Measurements from ENCODE around the gene RFTN1. TPM values are rescaled to one million over a fixed set of nuclear protein-coding genes. Genes with fewer than 3 reads are reported as not detected.

RFTN1 gene
- polyA plus RNA-seq: 43.1 TPM

- H3K4me1 Mint-ChIP-seq: peaks cover 54 to 59% (median 58%) of the 10 kb centered on the region in 3 donors
- H3K36me3 Mint-ChIP-seq: peaks cover 1% of the 10 kb centered on the region
- peak within 1 kb of the TSS; percentile 88 to 97 (median 92) for H3K4me3 Mint-ChIP-seq
- H3K27me3 Mint-ChIP-seq: peaks cover 6% of the 10 kb centered on the region
- no peaks in the 10 kb centered on the region for H3K9me3 Mint-ChIP-seq
- H3K27ac Mint-ChIP-seq: peak within 1 kb of the TSS; percentile 94 to 97 (median 96)
These were observed at the start of gene RFTN1 for GRCh38 chr3:16513141-16514020. Gene RFTN1 (minus strand): TSS chr3:16513699. CDS start chr3:16493869, 19,830 bp downstream.

- Mint-ChIP-seq H3K4me1 (no peaks in the 10 kb centered on the region), H3K4me3 (no peak overlapping the region), H3K27me3 (no peaks in the 10 kb centered on the region), H3K36me3 (no peaks in the 10 kb centered on the region), H3K27ac (no peak overlapping the region), H3K9me3 (peaks cover 0 to 6% (median 2%) of the 10 kb centered on the region in 3 donors)
These were observed 46.3 kb upstream of the RFTN1 start for GRCh38 chr3:16559653-16560365.

GRCh38 chr3:16554126-16554525 lies 40.6 kb upstream of the RFTN1 start:
- Mint-ChIP-seq H3K4me1 (no peaks in the 10 kb centered on the region), H3K36me3 (no peaks in the 10 kb centered on the region), H3K27ac (no peak overlapping the region), H3K27me3 (peaks cover 6% of the 10 kb centered on the region), H3K9me3 (peaks cover 0 to 2% (median 0%) of the 10 kb centered on the region in 3 donors), H3K4me3 (no peak overlapping the region)

GRCh38 chr3:16552757-16553156 lies 39.3 kb upstream of the RFTN1 start:
- peaks cover 6% of the 10 kb centered on the region for H3K27me3 Mint-ChIP-seq
- no peak overlapping the region for H3K27ac Mint-ChIP-seq
- peaks cover 0 to 2% (median 0%) of the 10 kb centered on the region in 3 donors for H3K9me3 Mint-ChIP-seq
- no peaks in the 10 kb centered on the region for H3K4me1 Mint-ChIP-seq
- no peak overlapping the region for H3K4me3 Mint-ChIP-seq
- H3K36me3 Mint-ChIP-seq: peaks cover 1% of the 10 kb centered on the region

GRCh38 chr3:16551342-16551976 lies 38.0 kb upstream of the RFTN1 start:
- Mint-ChIP-seq H3K9me3 (peaks cover 0 to 4% (median 0%) of the 10 kb centered on the region in 3 donors), H3K27me3 (peaks cover 6% of the 10 kb centered on the region), H3K36me3 (peaks cover 1% of the 10 kb centered on the region), H3K4me1 (peaks cover 0 to 2% (median 0%) of the 10 kb centered on the region in 3 donors), H3K27ac (peak overlapping the region in 1 of 3 donors; percentile 51), H3K4me3 (no peak overlapping the region)

DNA sequence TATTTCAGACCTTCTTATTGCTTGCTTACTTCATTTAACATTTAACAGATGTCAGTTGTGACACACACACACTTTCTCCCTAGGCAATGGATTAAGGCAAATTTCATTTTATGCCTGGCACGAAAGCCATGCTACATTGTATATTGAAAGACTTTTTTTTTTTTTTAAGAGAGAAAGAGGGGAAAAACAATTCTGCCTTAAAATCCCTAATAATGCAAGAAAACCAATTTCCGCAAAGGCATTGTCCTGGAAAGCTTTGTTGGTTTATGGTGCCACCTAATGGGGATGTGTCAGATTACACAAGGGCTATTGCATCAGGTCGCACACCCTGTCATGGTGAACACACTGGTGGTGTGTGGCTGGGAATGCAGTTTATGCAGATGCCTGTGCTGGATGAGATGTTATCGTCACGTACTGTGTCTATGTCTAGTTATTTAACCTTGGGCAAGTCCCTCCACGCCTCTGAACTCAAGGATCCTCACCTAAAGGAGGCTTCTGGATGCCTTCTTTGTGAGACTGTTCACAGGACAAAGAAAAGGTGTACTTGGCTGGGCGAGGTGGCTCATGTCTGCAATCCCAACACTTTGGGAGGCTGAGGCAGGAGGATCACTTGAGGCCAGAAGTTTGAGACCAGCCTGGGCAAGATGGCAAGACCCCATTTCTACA lies 37.3 kb upstream of the RFTN1 start:
- no peak overlapping the region for H3K4me3 Mint-ChIP-seq
- peaks cover 1% of the 10 kb centered on the region for H3K36me3 Mint-ChIP-seq
- H3K9me3 Mint-ChIP-seq: peaks cover 0 to 4% (median 0%) of the 10 kb centered on the region in 3 donors

DNA sequence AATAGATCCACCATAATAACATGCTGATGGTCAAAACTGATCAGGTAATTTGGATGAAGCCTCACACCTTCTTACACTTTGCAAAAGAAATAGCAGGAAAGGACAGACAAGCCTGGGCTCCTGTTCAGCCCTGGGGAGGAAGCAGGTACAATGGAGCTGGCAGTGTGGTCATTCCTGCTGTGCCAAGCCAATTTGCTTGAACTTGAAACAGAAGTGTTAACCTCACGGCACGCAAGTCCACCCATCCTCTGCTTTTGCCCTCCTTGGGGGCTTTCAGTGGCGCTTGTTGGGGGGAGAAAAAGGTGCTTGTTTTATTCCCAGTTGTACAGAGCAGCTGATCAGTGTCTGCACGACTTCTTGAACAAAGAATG lies 36.8 kb upstream of the RFTN1 start:
- no peak overlapping the region for H3K27ac Mint-ChIP-seq
- H3K9me3 Mint-ChIP-seq: peaks cover 0 to 4% (median 0%) of the 10 kb centered on the region in 3 donors
- peaks cover 0 to 2% (median 0%) of the 10 kb centered on the region in 3 donors for H3K4me1 Mint-ChIP-seq
- H3K36me3 Mint-ChIP-seq: peaks cover 1% of the 10 kb centered on the region
- H3K27me3 Mint-ChIP-seq: peaks cover 6% of the 10 kb centered on the region
- no peak overlapping the region for H3K4me3 Mint-ChIP-seq

More for the DNA sequence above, 37.3 kb upstream of the RFTN1 start:
- Mint-ChIP-seq H3K4me1 (peaks cover 0 to 2% (median 0%) of the 10 kb centered on the region in 3 donors), H3K27me3 (peaks cover 6% of the 10 kb centered on the region), H3K27ac (peak overlapping the region in 1 of 3 donors; percentile 51)

GRCh38 chr3:16548721-16549120 lies 35.2 kb upstream of the RFTN1 start:
- peaks cover 5% of the 10 kb centered on the region for H3K27me3 Mint-ChIP-seq
- H3K4me3 Mint-ChIP-seq: no peak overlapping the region
- no peak overlapping the region for H3K27ac Mint-ChIP-seq
- H3K4me1 Mint-ChIP-seq: peaks cover 0 to 2% (median 0%) of the 10 kb centered on the region in 3 donors
- H3K9me3 Mint-ChIP-seq: peaks cover 0 to 4% (median 0%) of the 10 kb centered on the region in 3 donors
- peaks cover 1% of the 10 kb centered on the region for H3K36me3 Mint-ChIP-seq

DNA sequence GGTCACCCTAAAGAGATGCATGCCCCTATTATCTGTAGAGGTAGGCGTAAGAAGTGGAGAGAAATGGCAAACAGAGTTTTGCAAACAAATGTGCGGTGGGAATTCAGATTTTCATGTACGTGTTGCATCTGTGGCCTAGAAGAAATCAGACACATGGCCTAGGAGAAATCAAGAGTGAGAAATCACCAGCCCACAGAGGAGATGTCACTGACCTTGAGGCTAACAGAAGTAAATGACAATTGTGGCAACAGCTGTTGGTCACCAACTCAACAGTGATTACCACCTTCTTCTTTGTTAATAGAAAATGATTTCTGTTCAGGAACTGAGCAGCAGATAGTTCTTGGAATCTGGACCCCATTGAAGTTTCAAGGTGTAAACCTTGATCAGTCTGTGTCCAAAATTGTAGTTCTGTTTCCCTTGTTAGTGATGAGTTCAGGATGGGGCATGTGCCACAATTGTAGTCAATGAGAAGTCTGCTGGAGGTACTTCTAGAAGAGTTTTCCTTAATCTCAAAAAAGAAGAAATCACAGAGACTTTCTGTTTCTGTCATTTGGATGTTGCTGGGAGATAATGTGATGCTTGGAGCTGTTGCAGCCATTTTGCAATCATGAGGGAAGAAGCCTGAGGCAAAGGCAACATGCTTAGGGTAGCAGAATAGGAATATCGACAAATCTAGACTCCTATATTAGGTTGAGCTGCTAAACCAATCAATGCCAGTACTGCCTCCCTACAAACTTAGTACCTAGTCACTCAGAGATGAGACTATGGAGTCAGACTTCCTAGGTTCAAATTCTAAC lies 34.3 kb upstream of the RFTN1 start:
- no peak overlapping the region for H3K4me3 Mint-ChIP-seq
- peaks cover 0 to 2% (median 0%) of the 10 kb centered on the region in 3 donors for H3K4me1 Mint-ChIP-seq
- H3K36me3 Mint-ChIP-seq: peaks cover 1% of the 10 kb centered on the region
- peaks cover 5% of the 10 kb centered on the region for H3K27me3 Mint-ChIP-seq
- peaks cover 0 to 2% (median 0%) of the 10 kb centered on the region in 3 donors for H3K9me3 Mint-ChIP-seq
- H3K27ac Mint-ChIP-seq: no peak overlapping the region

DNA sequence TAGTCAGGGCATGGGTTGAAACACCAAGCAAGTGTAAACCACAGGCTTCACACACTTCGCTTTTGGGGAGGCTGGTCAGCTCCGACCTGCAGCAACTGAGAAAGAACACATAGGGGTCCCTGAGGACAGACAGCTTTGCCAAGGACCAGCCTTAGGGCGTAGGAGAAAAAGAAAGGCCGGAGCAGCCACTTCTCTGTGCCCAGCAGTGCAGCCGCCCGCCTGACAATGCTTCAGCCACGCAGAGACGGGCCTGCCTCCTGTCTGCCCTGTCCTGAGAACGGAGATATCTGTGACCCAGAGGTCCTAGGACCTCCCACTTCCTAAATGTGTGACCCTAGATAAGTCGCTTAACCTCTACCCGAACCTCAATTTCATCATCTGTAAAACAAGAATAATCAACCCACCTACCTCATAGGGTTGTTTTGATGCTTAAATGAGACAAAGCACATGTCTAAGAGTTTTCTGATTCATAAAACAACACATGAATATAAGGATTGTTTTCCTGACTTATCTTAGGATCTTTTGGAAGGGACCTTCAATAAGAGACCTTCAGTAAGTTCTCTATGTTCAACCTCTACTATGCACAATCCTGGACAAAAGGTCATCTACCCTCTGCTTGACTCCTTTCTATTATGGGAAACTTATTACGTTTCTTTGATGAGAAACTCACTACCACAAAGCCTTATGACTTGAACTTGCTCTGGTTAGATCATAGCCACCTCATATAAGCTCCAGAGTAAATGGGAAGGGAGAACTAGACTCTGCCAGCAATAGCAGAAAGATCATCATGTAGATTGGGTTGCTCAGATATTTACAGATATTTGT lies 32.9 kb upstream of the RFTN1 start:
- Mint-ChIP-seq H3K9me3 (peaks cover 0 to 2% (median 0%) of the 10 kb centered on the region in 3 donors), H3K4me3 (no peak overlapping the region), H3K36me3 (peaks cover 1% of the 10 kb centered on the region), H3K27me3 (peaks cover 3% of the 10 kb centered on the region), H3K27ac (peak overlapping the region in 1 of 3 donors; percentile 25), H3K4me1 (peaks cover 0 to 2% (median 0%) of the 10 kb centered on the region in 3 donors)

DNA sequence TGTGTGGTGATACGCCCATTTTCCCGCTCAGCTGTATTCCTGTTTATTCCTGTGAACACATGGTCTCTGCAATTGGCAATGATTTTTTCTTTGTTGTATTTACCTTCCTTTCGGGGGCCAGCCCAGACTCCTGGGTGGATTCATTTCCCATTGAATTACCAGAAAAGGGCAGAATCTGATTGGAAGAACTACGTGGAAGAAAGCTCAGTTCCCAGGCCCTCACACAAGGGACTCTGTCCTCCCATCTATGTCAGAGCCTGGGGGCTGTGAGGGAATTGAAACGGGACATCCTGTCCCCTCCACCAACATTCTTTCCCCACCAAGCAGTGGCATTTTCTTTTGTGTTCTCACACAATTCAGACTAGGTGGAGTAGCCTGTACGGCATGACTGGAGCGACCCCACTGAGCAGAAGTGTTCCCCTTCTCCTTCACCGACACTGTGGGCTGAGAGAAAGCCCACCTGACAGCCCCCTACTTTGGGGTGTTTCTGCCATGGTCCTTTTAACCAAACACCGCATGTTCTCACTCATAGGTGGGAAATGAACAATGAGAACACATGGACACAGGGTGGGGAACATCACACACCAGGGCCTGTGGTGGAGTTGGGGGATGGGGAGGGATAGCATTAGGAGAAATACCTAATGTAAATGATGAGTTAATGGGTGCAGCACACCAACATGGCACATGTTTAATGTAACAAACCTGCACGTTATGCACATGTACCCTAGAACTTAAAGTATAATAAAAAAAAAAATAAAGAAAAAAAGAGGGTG lies 32.1 kb upstream of the RFTN1 start:
- peaks cover 0 to 2% (median 0%) of the 10 kb centered on the region in 3 donors for H3K9me3 Mint-ChIP-seq
- H3K27me3 Mint-ChIP-seq: peaks cover 1% of the 10 kb centered on the region
- no peak overlapping the region for H3K4me3 Mint-ChIP-seq
- peaks cover 0 to 2% (median 0%) of the 10 kb centered on the region in 3 donors for H3K4me1 Mint-ChIP-seq
- H3K36me3 Mint-ChIP-seq: peaks cover 1% of the 10 kb centered on the region
- no peak overlapping the region for H3K27ac Mint-ChIP-seq

- peaks cover 0 to 2% (median 0%) of the 10 kb centered on the region in 3 donors for H3K9me3 Mint-ChIP-seq
- peaks cover 0 to 2% (median 0%) of the 10 kb centered on the region in 3 donors for H3K4me1 Mint-ChIP-seq
- no peak overlapping the region for H3K27ac Mint-ChIP-seq
- peaks cover 1% of the 10 kb centered on the region for H3K36me3 Mint-ChIP-seq
- no peak overlapping the region for H3K4me3 Mint-ChIP-seq
- H3K27me3 Mint-ChIP-seq: peaks cover 12% of the 10 kb centered on the region
These were observed 29.9 kb upstream of the RFTN1 start for GRCh38 chr3:16543242-16543864.
